CD4-positive, alpha-beta T cell treated with Interleukin-17A for 1 hour (primary cell): Measurements from ENCODE around the gene MAP10.

Experiments used
- DNase-seq: peaks from one replicate; pipeline ENCODE4 v3.0.0-alpha.2; 2020

Gene MAP10

GRCh38 chr1:232797856-232798510, 7.2 kb upstream of the MAP10 start:
- no peak for DNase-seq

- DNase-seq = no peak
Measured at GRCh38 chr1:232798920-232799319, 6.3 kb upstream of the MAP10 start.

DNA sequence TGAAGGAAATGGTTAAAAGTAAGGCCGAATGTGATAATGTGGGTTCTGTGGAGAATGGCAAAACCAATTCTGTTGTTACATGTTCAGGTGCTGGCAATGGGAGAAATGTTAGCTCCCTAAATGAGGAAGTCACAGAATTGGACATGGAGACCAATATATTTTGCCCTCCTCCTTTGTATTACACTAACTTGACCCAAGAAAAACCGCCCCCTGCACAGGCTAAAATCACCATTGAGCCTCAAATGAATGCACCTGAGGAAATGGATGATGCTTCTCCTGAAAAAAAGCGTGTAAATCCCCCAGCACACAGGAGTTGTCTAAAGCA, 932 bp downstream of the MAP10 start:
- no peak for DNase-seq

DNA sequence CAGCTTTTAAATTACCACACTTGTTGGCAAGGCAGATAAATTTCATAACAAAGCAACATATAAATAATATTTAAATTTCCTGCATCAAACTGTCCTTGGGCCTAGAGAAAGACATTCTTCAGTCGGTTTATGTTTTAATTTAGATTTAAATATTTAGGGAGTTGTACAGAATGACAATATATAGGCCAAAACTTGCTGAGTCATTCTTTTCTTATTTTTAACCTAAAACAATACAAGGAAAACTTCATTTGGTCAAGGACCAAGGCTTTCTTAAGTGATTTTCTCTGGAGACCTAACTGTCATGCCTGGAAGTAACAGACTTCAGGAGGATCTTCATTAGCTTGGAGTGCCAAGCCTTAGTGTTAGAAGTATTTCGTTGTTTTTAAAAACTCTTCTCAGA, 5.6 kb downstream of the MAP10 start:
- no peak for DNase-seq

DNA sequence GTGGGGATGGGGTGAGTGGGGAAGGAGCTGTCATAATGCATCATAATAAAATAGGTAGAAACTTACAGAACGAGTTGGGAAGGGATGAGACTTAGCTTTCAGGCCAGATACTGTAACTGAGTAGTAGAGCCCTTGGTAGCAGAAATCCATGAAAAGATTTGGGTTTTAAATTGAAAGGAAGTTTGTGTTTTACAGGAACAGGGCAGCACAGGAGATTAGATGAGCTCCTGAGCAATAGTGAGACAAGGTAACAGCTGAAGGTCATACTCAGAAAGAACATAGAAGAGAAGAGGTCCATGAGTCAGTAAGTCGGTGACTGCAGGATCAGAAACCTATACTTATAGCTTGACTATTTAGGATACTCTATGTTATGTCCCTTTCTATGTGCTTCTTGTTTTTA, 7.3 kb downstream of the MAP10 start:
- no peak for DNase-seq

- no peak for DNase-seq
Measured at GRCh38 chr1:232813097-232813496, 7.9 kb downstream of the MAP10 start.

DNA sequence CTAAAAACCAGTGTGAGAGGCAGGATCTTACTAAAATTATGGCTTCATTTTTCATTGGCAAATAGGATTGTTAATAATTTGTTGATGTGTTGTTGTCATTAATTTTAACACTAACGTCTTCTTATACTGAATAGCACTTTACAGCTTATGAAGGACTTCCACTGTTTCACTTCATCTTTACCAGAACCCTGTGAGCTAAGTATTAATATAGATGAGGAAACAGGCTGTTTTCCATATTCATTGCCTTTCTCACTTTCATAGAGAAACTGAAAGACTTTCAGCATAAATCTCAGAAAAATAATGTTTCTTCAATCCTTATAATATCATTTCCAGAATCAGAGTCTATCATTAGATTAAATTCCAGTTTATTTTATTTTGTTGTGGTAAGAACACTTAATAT, 8.5 kb downstream of the MAP10 start:
- DNase-seq = no peak

DNA sequence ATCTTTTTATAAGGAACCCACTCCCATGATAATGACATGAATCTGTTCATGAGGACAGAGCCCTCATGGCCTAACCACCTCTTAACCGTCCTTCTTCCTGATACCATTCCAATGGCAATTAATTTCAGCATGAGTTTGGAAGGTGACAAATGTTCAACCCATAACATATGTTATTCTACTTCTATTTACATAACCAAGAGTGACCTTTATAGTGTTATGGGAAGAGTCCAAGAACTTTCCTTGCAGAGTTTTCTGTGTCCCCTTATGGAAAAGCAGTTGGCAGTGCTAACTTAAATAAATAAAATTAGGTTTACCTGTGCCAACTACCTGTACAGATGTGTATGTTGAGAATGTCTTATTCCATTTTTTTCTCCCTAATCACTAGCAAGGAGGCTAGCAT, 11.1 kb downstream of the MAP10 start:
- no peak for DNase-seq

DNA sequence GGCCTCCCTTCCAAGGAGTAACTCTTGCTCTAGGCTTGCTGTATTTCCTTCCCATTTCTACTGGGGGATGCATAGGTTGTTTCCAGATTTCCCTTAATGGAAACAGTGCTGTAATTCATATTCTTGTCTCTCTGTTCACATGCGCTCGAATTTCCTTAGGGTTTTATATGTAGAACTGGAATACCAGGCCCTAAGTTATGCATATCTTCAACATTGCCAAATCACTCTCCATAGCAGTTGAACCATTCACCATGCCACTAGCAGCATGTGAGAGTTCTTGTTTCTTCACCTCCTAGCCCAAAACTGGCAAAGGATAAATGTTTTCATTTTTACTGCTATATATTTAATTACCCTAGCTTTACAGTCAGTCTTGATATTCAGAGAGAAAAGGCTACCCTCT, 12.8 kb downstream of the MAP10 start:
- DNase-seq = no peak

DNA sequence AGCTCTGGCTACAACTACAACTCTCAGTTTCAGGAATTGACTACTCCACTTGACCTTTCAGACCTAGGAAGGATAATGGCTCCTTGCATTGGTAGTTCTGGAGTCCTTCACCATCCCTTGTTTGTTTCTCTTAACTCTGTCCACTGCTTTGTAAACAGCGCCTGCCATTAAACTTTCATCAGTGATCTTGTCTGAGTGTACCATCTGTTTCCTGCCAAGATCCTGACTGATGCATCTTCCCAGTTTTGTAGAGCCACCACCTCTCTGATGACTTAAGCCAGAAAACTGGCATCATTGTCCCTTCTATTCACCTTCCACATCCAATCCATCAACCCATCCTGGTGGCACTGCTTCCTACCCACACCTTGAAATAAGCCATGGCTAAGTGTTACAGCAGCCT, 15.2 kb downstream of the MAP10 start:
- DNase-seq = no peak

DNA sequence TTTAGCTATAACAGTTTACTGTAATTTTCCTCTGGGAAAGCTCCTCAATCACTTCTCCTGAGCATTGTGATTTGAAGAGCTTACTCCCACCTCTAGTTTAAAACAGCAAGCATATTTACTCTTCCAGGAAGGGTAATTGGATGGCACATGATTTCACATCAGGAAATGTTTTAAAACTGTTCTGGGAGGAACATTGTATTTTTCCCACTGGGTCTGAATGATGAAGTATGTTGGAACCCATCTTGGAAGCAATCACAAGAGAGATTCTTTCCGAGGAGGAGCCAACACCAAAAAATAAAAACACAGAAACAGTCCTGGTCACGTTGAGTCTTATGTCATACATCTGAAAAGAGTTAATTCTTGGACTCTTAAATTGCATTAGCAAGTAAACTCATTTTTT, 17.3 kb downstream of the MAP10 start:
- DNase-seq = no peak

DNA sequence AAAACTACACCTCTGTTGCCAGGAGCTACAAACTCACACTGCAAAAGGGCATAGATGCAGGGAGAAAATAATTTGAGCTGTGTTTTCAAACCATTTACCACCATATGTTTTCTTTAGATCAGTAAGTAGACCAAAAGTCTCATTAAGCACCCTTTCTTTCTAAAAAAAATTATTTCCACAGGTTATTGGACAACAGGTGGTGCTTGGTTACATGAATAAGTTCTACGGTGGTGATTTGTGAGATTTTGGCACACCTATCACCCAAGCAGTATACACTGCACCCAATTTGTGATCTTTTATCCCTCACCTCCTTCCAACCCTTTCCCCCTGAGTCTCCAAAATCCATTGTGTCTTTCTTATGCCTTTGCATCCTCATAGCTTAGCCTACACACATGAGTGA, 21.1 kb downstream of the MAP10 start:
- DNase-seq = no peak

DNA sequence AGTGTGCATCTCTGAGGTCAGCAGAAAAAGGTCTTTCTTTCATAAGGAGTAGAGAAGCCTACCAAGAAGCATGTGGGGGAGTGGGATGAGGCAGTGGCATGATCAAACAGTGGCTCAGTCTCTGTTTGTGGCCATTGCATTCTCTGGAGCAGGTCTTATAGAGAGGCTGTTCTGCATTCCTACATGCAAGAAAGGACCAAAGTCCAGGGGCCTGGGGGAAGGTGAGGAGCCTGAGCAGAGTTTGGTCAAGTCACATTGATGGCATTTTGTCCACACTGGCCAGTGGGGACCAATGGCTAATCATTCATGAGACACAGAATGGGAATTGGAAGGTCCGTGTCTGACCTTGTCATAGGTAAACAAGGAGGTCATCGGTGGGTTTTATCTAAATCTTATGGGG, 25.4 kb downstream of the MAP10 start:
- DNase-seq = no peak

DNA sequence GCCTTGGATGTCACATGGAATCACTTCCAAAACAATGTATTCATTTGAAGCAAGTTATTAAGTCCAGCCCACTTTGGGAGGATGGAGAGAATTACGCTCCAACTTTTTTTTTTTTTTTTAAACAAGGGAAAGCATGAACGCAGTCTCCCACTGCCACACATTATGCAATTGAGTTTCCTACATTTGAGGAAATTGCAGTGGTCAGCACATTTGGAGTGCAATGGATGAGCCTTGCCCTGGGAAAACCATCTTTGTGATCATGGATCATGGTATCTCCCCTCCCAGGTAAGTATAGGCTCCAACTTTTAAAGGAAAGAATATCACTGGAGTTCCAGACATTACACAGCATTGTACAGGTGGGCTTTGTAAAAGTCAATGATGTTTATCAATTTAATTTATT, 26.7 kb downstream of the MAP10 start:
- no peak for DNase-seq

GRCh38 chr1:232834066-232834465, 28.9 kb downstream of the MAP10 start:
- no peak for DNase-seq

GRCh38 chr1:232835166-232835565, 29.9 kb downstream of the MAP10 start:
- DNase-seq = no peak

DNA sequence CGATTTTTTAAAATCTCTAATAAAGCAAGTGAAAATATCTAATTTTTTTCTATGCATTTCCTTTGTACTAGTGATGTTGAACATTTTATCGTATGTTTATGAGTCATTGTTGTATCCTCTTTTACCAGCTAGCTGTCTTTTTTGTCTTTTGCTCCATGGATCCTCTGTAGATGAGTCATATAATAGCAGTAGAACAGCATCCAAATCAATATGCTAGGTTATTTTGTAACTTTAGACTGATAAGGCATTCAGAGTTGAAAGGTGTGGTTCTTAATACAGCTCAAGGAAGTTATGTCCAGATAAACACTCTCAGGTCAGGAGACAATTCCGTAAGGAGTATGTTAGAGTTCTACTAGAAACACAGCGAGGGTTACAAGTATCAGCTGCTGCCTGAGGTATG, 31.9 kb downstream of the MAP10 start:
- no peak for DNase-seq

DNA sequence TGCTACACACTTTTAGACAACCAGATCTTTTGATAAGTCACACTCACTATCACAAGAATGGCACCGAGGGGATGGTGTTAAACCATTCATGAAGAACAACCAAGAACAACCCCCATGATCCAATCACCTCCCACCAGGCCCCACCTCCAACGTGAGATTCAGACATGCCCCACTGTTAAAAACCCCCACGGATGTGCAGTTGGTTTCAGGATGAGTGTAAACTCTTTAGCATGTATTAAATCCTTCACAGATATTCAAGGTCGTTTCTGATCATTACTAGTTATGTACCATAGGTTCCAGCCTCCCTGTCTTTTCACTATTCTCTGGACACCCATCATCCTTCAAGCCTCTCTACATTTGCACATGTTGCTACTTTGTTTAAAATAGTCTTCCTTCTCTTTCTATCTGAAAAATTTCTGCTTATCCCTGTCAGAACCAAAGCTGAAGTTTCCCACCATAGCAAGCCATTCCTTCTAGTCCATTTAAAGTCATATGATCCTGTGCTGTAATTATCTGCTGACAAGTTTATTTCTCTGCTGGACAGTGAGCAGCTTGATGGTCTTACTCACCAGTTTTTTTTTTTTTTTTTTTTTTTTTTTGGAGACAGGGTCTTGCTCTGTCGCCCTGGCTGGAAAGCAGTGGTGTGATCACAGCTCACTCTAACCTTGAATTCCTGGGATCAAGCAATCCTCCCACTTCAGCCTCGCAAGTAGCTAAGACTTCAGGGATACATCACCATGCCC, 36.8 kb downstream of the MAP10 start:
- DNase-seq = no peak

GRCh38 chr1:232844791-232845190, 39.6 kb downstream of the MAP10 start:
- no peak for DNase-seq

DNA sequence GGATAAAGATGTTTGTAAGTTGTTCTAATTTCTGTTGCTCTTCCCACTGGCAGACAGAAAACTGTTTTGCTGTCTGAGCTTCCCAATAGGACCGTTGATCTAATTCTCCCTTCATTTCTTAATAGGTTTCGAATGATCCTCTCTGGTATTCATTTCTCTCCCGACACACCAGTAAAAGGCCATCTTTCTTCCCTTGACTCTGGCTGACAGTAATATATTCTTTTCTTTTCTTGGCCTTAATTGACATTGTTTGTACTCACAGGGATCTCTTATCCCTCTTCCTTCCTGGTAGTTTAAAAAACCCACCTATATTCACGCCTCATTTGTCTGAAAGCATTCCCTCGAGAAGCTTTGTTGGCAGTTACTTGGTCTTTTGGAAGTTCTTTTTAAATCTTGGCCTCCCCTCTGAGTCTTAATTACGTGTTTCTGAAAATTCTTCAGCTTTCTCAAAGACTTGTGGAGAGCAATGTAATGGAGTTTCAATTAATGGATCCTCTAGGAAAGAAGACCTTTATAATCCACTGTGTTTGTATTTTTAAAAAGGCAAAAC, 40.3 kb downstream of the MAP10 start:
- DNase-seq = no peak

DNA sequence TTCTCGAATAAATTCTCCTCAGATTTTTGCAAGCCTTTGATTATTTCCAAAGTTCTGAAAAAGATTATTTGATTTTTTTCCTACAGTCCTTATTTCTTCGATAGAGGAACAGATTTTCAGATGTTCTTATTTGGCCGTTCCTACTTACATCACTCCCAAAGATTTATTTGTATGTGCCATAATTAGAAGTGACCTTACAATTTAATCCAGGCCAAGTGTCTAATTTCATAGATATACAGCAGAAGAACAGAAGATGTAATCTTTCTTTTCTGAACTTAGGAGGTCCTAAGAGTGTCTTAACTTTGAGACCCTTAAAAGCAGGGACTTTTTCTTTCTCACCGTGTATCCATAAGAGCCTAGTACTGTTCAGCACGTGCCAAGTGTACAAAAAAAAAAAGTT, 46.3 kb downstream of the MAP10 start:
- no peak for DNase-seq

- DNase-seq = no peak
Measured at GRCh38 chr1:232853994-232854797, 49.0 kb downstream of the MAP10 start.

GRCh38 chr1:232854798-232855159, 49.6 kb downstream of the MAP10 start:
- no peak for DNase-seq

DNA sequence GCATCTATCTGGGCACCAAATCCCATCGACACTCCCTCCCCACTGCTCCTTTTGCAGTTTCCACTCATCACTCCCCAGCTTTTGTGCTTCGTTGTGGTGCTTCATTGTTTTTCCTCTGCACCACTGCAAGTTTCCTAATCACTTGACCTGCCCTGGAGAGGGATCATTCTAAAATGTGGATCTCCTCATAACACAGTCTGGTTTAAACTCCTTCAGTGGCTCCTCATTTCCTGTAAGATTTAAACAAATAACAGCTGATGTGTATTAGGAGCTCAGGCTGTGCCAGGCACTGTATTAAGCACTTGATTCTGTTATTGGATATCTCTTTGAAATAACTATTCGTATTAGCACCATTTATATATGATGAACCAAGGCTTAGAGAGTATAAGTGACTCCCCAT, 51.3 kb downstream of the MAP10 start:
- no peak for DNase-seq
